Astrocyte (in vitro differentiated cells and primary cell): ENCODE results near the gene GRIP1.

ENCODE experiments used
- EZH2 ChIP-seq: IDR thresholded peaks from 2 replicates; pipeline ENCODE4 v1.6.1; 2012; ENCODE audit warnings: mild to moderate bottlenecking, low read length, inconsistent platforms; ENCODE audit not compliant: insufficient read depth
- TF ChIP-seq, protein P1 (sequence below): IDR thresholded peaks from 2 replicates; pipeline ENCODE4 v1.5.1; 2011; ENCODE audit warnings: low read depth, mild to moderate bottlenecking, inconsistent platforms, low read length, moderate library complexity; ENCODE audit not compliant: insufficient read depth

DNA sequence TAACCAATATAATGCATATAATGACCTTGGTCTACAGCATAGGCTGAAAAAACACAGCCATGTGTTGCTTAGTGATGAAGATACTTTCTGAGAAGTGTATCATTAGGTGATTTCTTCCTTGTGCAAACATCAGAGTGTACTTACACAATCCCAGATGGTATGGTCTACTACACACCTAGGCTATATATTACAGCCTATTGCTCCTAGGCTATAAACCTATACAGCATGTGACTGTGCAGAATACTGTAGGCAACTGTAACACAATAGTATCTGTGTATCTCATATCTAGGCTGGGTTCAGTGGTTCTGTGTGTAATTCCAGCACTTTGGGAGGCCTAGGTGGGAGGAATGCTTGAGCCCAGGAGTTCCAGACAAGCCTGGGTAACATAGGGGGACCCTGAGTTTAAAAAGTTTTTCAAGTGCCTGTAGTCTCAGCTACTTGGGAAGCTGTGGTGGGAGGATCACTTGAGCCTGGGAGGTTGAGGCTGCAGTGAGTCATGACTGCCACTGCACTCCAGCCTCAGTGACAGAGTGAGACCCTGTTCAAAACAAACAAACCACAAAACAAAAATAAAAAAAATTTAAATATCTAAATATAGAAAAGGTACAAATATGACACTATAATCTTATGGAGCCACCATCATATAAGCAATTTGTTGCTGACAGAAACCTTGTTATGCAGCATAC is 66.6 kb downstream of the GRIP1 start:
- TF ChIP-seq, protein P1, sequence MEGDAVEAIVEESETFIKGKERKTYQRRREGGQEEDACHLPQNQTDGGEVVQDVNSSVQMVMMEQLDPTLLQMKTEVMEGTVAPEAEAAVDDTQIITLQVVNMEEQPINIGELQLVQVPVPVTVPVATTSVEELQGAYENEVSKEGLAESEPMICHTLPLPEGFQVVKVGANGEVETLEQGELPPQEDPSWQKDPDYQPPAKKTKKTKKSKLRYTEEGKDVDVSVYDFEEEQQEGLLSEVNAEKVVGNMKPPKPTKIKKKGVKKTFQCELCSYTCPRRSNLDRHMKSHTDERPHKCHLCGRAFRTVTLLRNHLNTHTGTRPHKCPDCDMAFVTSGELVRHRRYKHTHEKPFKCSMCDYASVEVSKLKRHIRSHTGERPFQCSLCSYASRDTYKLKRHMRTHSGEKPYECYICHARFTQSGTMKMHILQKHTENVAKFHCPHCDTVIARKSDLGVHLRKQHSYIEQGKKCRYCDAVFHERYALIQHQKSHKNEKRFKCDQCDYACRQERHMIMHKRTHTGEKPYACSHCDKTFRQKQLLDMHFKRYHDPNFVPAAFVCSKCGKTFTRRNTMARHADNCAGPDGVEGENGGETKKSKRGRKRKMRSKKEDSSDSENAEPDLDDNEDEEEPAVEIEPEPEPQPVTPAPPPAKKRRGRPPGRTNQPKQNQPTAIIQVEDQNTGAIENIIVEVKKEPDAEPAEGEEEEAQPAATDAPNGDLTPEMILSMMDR, result no peak
- no peak for TF ChIP-seq EZH2
